GM23338 (cell line): ENCODE results near the gene RIPPLY2. TPM values are rescaled to one million over a fixed set of nuclear protein-coding genes. Genes with fewer than 3 reads are reported as not detected.

Experiments
- ATAC-seq: fragments of 200-7000 bp; cut with Tn5 transposase; 3 replicates; pipeline ENCODE4 v1.9.1; 2020
- DNase-seq: peaks from one replicate; pipeline ENCODE4 v3.0.0-alpha.2; 2015; ENCODE audit warnings: low spot score
- H2AFZ ChIP-seq: fragments of 200-600 bp; sonication (generic); 2 replicates; pipeline ENCODE4 v1.8.0; 2016; ENCODE audit warnings: antibody characterized with exemption, mild to moderate bottlenecking, moderate library complexity
- H3F3A ChIP-seq: fragments of 200-600 bp; sonication (generic); replicated peaks from 2 replicates; pipeline ENCODE4 v1.8.0; 2017; ENCODE audit warnings: antibody characterized with exemption, mixed run types, low read depth
- H3K27ac ChIP-seq: fragments of 200-600 bp; sonication (generic); 2 replicates; pipeline ENCODE4 v1.6.1; 2016; ENCODE audit warnings: low read depth
- H3K27me3 ChIP-seq: fragments of 200-600 bp; sonication (generic); 2 replicates; pipeline ENCODE4 v1.8.0; 2016; ENCODE audit warnings: mild to moderate bottlenecking, mixed run types, moderate library complexity; ENCODE audit not compliant: insufficient read depth
- H3K36me3 ChIP-seq: fragments of 200-600 bp; sonication (generic); 2 replicates; pipeline ENCODE4 v1.8.0; 2016; ENCODE audit warnings: mild to moderate bottlenecking; ENCODE audit not compliant: insufficient read depth
- H3K4me1 ChIP-seq: fragments of 200-600 bp; sonication (generic); 2 replicates; pipeline ENCODE4 v1.8.0; 2016; ENCODE audit warnings: mild to moderate bottlenecking, moderate library complexity; ENCODE audit not compliant: insufficient read depth
- H3K4me2 ChIP-seq: fragments of 200-600 bp; sonication (generic); 2 replicates; pipeline ENCODE4 v1.7.1; 2017; ENCODE audit warnings: mixed run types
- H3K4me3 ChIP-seq: fragments of 200-600 bp; sonication (generic); 2 replicates; pipeline ENCODE4 v1.6.1; 2016; ENCODE audit warnings: mixed run types
- H3K79me2 ChIP-seq: fragments of 200-600 bp; sonication (generic); replicated peaks from 2 replicates; pipeline ENCODE4 v1.8.0; 2017; ENCODE audit warnings: mild to moderate bottlenecking; ENCODE audit not compliant: insufficient read depth
- H3K9me2 ChIP-seq: fragments of 200-600 bp; sonication (generic); 2 replicates; pipeline ENCODE4 v1.8.0; 2017; ENCODE audit not compliant: insufficient read depth
- H4K20me1 ChIP-seq: fragments of 200-600 bp; sonication (generic); replicated peaks from 2 replicates; pipeline ENCODE4 v1.8.0; 2017; ENCODE audit warnings: mild to moderate bottlenecking; ENCODE audit not compliant: insufficient read depth
- H3K27ac Mint-ChIP-seq: 2 replicates; pipeline ENCODE4 v1.8.0; 2020; ENCODE audit warnings: inconsistent platforms, mild to moderate bottlenecking, moderate library complexity, mixed read lengths
- H3K27me3 Mint-ChIP-seq: 3 replicates; pipeline ENCODE4 v1.8.0; 2022; ENCODE audit warnings: low read depth, mild to moderate bottlenecking, moderate library complexity, mixed read lengths, inconsistent platforms; ENCODE audit not compliant: insufficient read depth, poor library complexity
- H3K36me3 Mint-ChIP-seq: 3 replicates; pipeline ENCODE4 v1.8.0; 2021; ENCODE audit warnings: low read depth, mild to moderate bottlenecking, inconsistent platforms, moderate library complexity, mixed read lengths
- H3K4me1 Mint-ChIP-seq: 3 replicates; pipeline ENCODE4 v1.8.0; 2020; ENCODE audit warnings: mild to moderate bottlenecking, inconsistent platforms, mixed read lengths
- H3K4me3 Mint-ChIP-seq: 3 replicates; pipeline ENCODE4 v1.8.0; 2021; ENCODE audit warnings: moderate library complexity, mild to moderate bottlenecking, inconsistent platforms, mixed read lengths
- H3K9me3 Mint-ChIP-seq: 3 replicates; pipeline ENCODE4 v1.8.0; 2020; ENCODE audit warnings: moderate library complexity, mild to moderate bottlenecking, inconsistent platforms, mixed read lengths
- CTCF ChIP-seq, 2 experiments: fragments of 200-600 bp in 1 of 2; sonication (generic) in 1 of 2; conservative IDR thresholded peaks; 2 replicates each; pipeline versions ENCODE4 v1.5.1 to v1.6.1; 2016 to 2017; ENCODE audit warnings: antibody characterized with exemption in 2 of 2, low read depth in 2 of 2, mild to moderate bottlenecking in 2 of 2, moderate library complexity in 1 of 2
- ETS1 ChIP-seq: IDR thresholded peaks from 2 replicates; pipeline ENCODE4 v1.6.1; 2016; ENCODE audit warnings: antibody characterized with exemption
- EZH2 ChIP-seq: fragments of 200-600 bp; sonication (generic); IDR thresholded peaks from one replicate; pipeline ENCODE4 v1.8.0; 2017; ENCODE audit warnings: antibody characterized with exemption, mild to moderate bottlenecking, low read depth; ENCODE audit not compliant: unreplicated experiment
- EZH2phosphoT487 ChIP-seq: fragments of 200-600 bp; sonication (generic); IDR thresholded peaks from one replicate; pipeline ENCODE4 v1.8.1; 2018; ENCODE audit warnings: antibody characterized with exemption; ENCODE audit not compliant: unreplicated experiment
- JUNB ChIP-seq: IDR thresholded peaks from one replicate; pipeline ENCODE4 v1.6.1; 2016; ENCODE audit warnings: antibody characterized with exemption; ENCODE audit not compliant: unreplicated experiment
- POLR2AphosphoS5 ChIP-seq: IDR thresholded peaks from 2 replicates; pipeline ENCODE4 v1.6.1; 2016; ENCODE audit warnings: antibody characterized with exemption, low read depth
- STAT1 ChIP-seq: IDR thresholded peaks from one replicate; pipeline ENCODE4 v1.6.1; 2016; ENCODE audit warnings: antibody characterized with exemption; ENCODE audit not compliant: unreplicated experiment
- ZNF114 ChIP-seq: fragments of 250-450 bp; sonication (Bioruptor Pico); IDR thresholded peaks from 2 replicates; pipeline ENCODE4 v1.5.0; 2020; ENCODE audit warnings: mild to moderate bottlenecking, moderate library complexity
- ZNF331 ChIP-seq: fragments of 250-450 bp; sonication (Bioruptor Pico); IDR thresholded peaks from 2 replicates; pipeline ENCODE4 v1.5.0; 2020; ENCODE audit warnings: low read depth, mild to moderate bottlenecking, moderate library complexity
- ZNF462 ChIP-seq: fragments of 250-450 bp; sonication (Bioruptor Pico); IDR thresholded peaks from 2 replicates; pipeline ENCODE4 v1.5.0; 2020; ENCODE audit warnings: mild to moderate bottlenecking, moderate library complexity
- polyA plus RNA-seq: library from polyadenylated mRNA; unstranded; fragments of >200 nt; fragmentation: Nextera tagmentation; extraction: Ambion mirVana; gene quantifications from 2 replicates; pipeline ENCODE4 v1.2.1, GENCODE V29; 2016
- total RNA-seq: library from RNA; depleted of rRNA; stranded (reverse); fragments of >200 nt; shearing (Covaris generic); gene quantifications from 2 replicates; pipeline ENCODE4 v1.2.3, GENCODE V29; 2014

Gene RIPPLY2
- total and polyA plus RNA-seq, 2 experiments from 2014 or later: 3.4 to 4.0 TPM

- Histone ChIP-seq H3K27ac (no peak overlapping the region), H3K4me3 (no peak overlapping the region), H3K4me2 (no peak overlapping the region), H3F3A (no peaks in the 10 kb centered on the region), H3K9me2 (no peaks in the 10 kb centered on the region), H3K27me3 (no peaks in the 10 kb centered on the region), H3K4me1 (no peaks in the 10 kb centered on the region), H4K20me1 (no peaks in the 10 kb centered on the region), H3K36me3 (peaks cover 19% of the 10 kb centered on the region; the same call in 1 of the 2 replicates), H2AFZ (no peak overlapping the region), H3K79me2 (peaks cover 26% of the 10 kb centered on the region)
- no peak for TF ChIP-seq ZNF114 (CRISPR knock-in tag)
- no peak for TF ChIP-seq STAT1
- Mint-ChIP-seq H3K4me3 (no peak overlapping the region), H3K27me3 (no peaks in the 10 kb centered on the region), H3K36me3 (peaks cover 48% of the 10 kb centered on the region), H3K4me1 (peaks cover under 1% of the 10 kb centered on the region; the same call in 2 of the 3 replicates), H3K27ac (no peak overlapping the region), H3K9me3 (peaks cover 21% of the 10 kb centered on the region)
- ATAC-seq: no peak
- DNase-seq: peak; percentile 70
Measured at GRCh38 chr6:83867527-83868161, 14.5 kb downstream of the RIPPLY2 start.

- no peak overlapping the region for H3K4me3 Mint-ChIP-seq
- no peaks in the 10 kb centered on the region for H3K27me3 ChIP-seq
- H3K27ac ChIP-seq: no peak overlapping the region
- DNase-seq (no peak), ATAC-seq (no peak)
- no peaks in the 10 kb centered on the region for H3F3A ChIP-seq
- peaks cover 48% of the 10 kb centered on the region for H3K36me3 Mint-ChIP-seq
- H3K4me1 ChIP-seq: no peaks in the 10 kb centered on the region
- no peak overlapping the region for H2AFZ ChIP-seq
- H3K27ac Mint-ChIP-seq: no peak overlapping the region
- peaks cover 19% of the 10 kb centered on the region; the same call in 1 of the 2 replicates for H3K36me3 ChIP-seq
- H3K9me2 ChIP-seq: no peaks in the 10 kb centered on the region
- H3K79me2 ChIP-seq: peaks cover 21% of the 10 kb centered on the region
- peaks cover 2% of the 10 kb centered on the region; the same call in 1 of the 3 replicates for H3K4me1 Mint-ChIP-seq
- no peak overlapping the region for H3K4me3 ChIP-seq
- peaks cover 1% of the 10 kb centered on the region for H3K27me3 Mint-ChIP-seq
- H3K9me3 Mint-ChIP-seq: peaks cover 21% of the 10 kb centered on the region
- H3K4me2 ChIP-seq: no peak overlapping the region
- no peaks in the 10 kb centered on the region for H4K20me1 ChIP-seq
- TF ChIP-seq POLR2AphosphoS5 (no peak), CTCF (conservative IDR thresholded peaks at IDR 0.05; ENCODE audit: low read depth in 2 of 2) (no peak), EZH2phosphoT487 (no peak), ZNF462 (CRISPR knock-in tag) (no peak), JUNB (no peak), EZH2 (no peak), ZNF114 (CRISPR knock-in tag) (no peak), ETS1 (no peak), STAT1 (no peak), ZNF331 (CRISPR knock-in tag) (no peak)
Measured at GRCh38 chr6:83868639-83869038, 15.5 kb downstream of the RIPPLY2 start.
